Adrenal gland (tissue), 5 donors: ENCODE measurements around the gene GALP.

Source experiments
- CTCF ChIP-seq, 6 experiments: fragments of 450-650 bp in 4 of 6; fragments of 200-600 bp in 2 of 6; sonication (generic) in 1 of 6; IDR thresholded peaks; 1 replicate in 5 of 6; 2 replicates in 1 of 6; pipeline versions ENCODE4 v1.5.1 to v1.8.0; 2016 to 2021; ENCODE audit warnings: antibody characterized with exemption in 6 of 6, mild to moderate bottlenecking in 2 of 6, moderate library complexity in 1 of 6
- POLR2A ChIP-seq, 2 donors: fragments of 450-650 bp; IDR thresholded peaks; one replicate each; pipeline ENCODE4 v1.6.1; 2017; ENCODE audit warnings: antibody characterized with exemption in 2 of 2, mild to moderate bottlenecking in 2 of 2, moderate library complexity in 1 of 2
- donor health status: DM: no; HTN: no; CAD: no.

- TF ChIP-seq CTCF (IDR thresholded peaks at IDR 0.05) = no peak
- no peak for TF ChIP-seq POLR2A (IDR thresholded peaks at IDR 0.05)
These were observed 23.2 kb upstream of the GALP start for GRCh38 chr19:56152644-56153043.
